ENCODE results near the gene C2CD4A.
A peak's percentile ranks its signal among the peaks of the same experiment; 100 is the strongest.
"Not testable (repeated sequence)": the region's sequence is repeated elsewhere in the genome, so short reads cannot be mapped to it uniquely, and the experiment has no call there.

The C2CD4A gene, protein sequence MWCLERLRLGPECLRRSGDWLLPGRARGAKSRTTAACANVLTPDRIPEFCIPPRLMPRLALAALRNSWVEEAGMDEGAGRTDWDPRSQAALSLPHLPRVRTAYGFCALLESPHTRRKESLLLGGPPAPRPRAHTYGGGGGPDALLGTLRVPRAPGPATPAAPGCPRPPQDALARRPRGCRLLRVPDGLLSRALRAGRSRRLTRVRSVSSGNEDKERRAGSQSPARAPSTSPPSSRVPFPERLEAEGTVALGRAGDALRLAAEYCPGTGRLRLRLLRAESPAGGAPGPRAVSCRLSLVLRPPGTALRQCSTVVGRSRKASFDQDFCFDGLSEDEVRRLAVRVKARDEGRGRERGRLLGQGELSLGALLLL

DNA sequence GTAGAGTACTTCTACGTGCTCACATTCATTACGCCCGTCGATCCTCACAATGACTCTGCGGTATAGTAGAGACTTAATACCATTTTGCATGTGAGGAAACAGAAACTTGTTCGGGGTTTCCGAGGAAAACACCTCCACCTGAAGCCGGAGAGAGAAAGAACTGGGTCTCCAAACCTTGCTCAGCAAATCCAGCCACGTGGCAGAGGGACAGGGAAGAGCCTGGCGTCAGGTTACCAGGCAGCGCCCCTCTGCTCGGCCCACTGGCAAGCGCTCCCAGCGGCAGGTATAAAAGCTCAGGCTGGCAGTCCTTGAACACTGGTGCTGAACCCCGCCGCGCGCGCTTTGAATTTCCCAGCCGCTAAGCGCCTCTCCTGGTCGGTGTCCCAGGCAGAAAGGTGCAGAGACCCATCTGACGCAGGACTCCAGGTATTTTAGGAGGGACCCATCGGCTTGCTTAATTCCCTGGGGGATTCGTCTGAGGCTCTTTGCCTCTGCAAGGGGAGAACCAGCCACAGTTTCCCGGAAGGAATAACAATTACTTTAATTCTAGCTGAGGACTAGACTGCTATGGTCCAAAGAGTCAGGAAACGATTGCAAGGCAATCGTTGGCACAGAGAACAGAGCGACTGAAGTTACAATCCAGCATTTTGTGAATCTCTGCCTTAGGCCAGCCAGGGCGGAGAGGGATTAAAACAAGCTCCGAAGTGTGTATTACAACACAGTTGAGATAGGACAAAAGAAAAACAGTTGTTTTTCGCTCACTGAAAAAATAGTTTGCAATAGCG, at the start of gene C2CD4A:
Gene C2CD4A (plus strand): TSS at position 315 of the 785 bp plus-strand sequence. CDS start 637 bp downstream, outside the sequence.
- peak; percentile 17 to 33 for DNase-seq (ENCODE audit: low spot score in 2 of 2)
- ATAC-seq (replicated peaks; ENCODE audit: extremely low read depth, poor library complexity, severe bottlenecking) = peak; percentile 72
- H3K4me3 Mint-ChIP-seq = peak within 1 kb of the TSS; percentile 82
- H3K4me1 Mint-ChIP-seq = peaks cover 19% of the 10 kb centered on the region
- no peaks in the 10 kb centered on the region for H3K36me3 Mint-ChIP-seq (ENCODE audit: insufficient read depth)
- no peak within 1 kb of the TSS for H3K27ac Mint-ChIP-seq (ENCODE audit: low read depth)
- peaks cover 20% of the 10 kb centered on the region for H3K27me3 Mint-ChIP-seq
- no peaks in the 10 kb centered on the region for H3K9me3 Mint-ChIP-seq

DNA sequence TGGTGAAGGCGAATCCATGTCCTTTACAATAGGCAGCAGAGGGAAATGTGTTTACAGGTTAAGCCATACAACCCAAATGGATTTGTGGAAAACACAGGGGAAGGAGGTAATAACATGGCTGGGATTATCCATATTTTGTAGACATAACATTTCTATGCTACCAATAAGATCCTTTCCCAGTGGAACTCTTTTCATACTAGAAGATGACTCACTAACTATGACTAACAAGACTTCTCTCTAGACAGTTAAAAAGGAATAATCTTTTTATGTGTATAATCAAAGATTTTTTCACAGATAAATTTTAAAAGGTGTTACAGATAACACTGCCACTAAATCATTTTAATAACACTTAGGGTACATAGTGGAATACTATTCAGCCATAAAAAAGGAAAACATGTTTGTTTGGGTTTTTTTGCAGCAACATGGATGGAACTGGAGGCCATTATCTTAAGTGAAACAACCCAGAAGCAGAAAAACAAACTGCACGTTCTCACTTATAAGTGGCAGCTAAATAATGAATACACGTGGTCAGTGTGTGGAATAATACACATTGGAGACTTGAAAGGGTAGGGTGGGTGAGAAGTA, 46.1 kb upstream of the C2CD4A start:
- peaks cover 6% of the 10 kb centered on the region for H3K4me1 Mint-ChIP-seq
- ATAC-seq (replicated peaks; ENCODE audit: extremely low read depth, poor library complexity, severe bottlenecking) (no peak), DNase-seq (ENCODE audit: low spot score in 2 of 2) (no peak)
- peaks cover 5% of the 10 kb centered on the region for H3K9me3 Mint-ChIP-seq
- H3K27me3 Mint-ChIP-seq = no peaks in the 10 kb centered on the region
- no peak overlapping the region for H3K4me3 Mint-ChIP-seq
- H3K27ac Mint-ChIP-seq (ENCODE audit: low read depth) = no peak overlapping the region
- peaks cover 17% of the 10 kb centered on the region for H3K36me3 Mint-ChIP-seq (ENCODE audit: insufficient read depth)

DNA sequence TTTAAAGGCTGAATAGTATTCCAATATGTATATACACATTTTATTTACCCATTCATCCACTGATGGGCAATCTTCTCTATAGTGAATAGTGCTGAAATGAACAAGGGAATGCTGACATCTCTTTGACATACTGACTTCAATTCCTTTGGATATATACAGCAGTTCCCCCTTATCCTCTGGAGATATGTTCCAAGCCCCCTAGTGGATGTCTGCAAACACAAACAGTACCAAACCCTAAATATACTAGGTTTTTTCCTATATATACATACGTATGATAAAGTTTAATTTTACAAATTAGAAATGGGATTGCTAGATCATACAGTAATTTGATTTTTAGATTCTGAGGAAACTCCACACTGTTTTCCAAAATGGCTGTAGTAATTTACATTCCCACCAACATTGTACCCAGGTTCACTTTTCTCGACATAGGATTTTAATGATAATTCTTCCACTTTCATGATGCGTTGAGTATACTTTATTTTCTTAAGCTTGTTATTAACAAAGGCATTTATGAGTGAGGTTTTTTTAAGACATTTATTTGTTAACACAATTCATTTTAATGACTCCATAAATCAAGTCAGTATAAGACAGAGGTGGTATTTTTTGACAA, 44.7 kb upstream of the C2CD4A start:
- H3K4me1 Mint-ChIP-seq = peaks cover 6% of the 10 kb centered on the region
- H3K4me3 Mint-ChIP-seq = no peak overlapping the region
- H3K27ac Mint-ChIP-seq (ENCODE audit: low read depth) = no peak overlapping the region
- no peaks in the 10 kb centered on the region for H3K27me3 Mint-ChIP-seq
- no peak for ATAC-seq (replicated peaks; ENCODE audit: extremely low read depth, poor library complexity, severe bottlenecking)
- H3K9me3 Mint-ChIP-seq = no peaks in the 10 kb centered on the region
- DNase-seq (ENCODE audit: low spot score in 2 of 2) = no peak
- H3K36me3 Mint-ChIP-seq (ENCODE audit: insufficient read depth) = peaks cover 21% of the 10 kb centered on the region

DNA sequence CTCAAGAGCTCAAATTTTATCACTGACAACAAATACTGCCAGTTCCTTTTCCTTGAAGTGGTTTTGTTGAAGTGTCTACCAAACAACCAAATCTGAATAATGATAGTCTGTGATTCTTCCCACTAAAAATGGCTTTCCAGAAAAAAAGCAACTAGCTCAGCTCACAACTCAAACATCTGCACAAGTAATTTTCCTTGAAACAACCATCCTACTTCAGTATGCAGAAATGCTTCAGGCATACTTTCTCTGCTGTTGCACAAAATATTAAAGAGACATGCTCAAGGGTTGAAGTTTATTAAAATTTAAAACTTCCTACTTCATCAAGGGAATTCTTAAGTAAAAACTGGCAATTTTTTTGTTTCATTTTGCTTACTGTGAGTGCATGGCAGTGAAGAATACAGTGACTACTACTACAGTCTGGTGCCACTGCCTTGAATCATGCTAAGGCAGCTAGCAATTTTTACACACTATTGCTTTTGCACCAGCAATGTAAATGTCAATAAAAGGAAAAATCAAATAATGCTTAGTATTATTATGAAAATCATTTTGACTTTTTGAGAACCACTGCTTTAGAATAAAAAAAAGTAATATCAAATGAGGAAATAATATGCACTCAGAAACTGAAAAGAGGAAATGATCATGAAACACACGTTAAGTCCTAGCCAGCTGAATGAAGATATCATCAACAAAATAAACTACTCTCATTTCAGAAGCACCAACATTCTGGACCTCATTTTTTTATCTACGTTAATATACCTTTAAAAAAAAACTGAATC, 40.1 kb upstream of the C2CD4A start:
- Mint-ChIP-seq H3K4me1 (peaks cover 12% of the 10 kb centered on the region), H3K27me3 (no peaks in the 10 kb centered on the region), H3K27ac (ENCODE audit: low read depth) (no peak overlapping the region), H3K9me3 (no peaks in the 10 kb centered on the region), H3K4me3 (no peak overlapping the region), H3K36me3 (ENCODE audit: insufficient read depth) (peaks cover 20% of the 10 kb centered on the region)
- ATAC-seq (replicated peaks; ENCODE audit: extremely low read depth, poor library complexity, severe bottlenecking) (no peak), DNase-seq (ENCODE audit: low spot score in 2 of 2) (no peak)

DNA sequence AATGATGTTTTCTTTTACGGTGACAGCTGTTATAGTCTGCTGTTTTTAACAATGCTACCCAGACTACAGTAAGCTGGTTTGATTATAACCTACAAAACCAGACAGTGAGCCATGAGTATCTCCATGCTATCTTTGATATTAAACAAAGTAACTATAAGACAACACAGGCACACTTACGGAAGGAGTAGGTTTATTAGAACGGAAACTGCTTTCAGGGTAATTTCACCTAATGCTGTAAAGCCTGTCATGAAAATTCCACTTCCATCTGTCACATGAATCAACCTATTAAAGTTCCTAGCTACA, 39.6 kb upstream of the C2CD4A start:
- no peak overlapping the region for H3K4me3 Mint-ChIP-seq
- H3K4me1 Mint-ChIP-seq = peaks cover 12% of the 10 kb centered on the region
- H3K36me3 Mint-ChIP-seq (ENCODE audit: insufficient read depth) = peaks cover 20% of the 10 kb centered on the region
- ATAC-seq (replicated peaks; ENCODE audit: extremely low read depth, poor library complexity, severe bottlenecking) (no peak), DNase-seq (ENCODE audit: low spot score in 2 of 2) (no peak)
- H3K27me3 Mint-ChIP-seq = no peaks in the 10 kb centered on the region
- no peaks in the 10 kb centered on the region for H3K9me3 Mint-ChIP-seq
- H3K27ac Mint-ChIP-seq (ENCODE audit: low read depth) = no peak overlapping the region

DNA sequence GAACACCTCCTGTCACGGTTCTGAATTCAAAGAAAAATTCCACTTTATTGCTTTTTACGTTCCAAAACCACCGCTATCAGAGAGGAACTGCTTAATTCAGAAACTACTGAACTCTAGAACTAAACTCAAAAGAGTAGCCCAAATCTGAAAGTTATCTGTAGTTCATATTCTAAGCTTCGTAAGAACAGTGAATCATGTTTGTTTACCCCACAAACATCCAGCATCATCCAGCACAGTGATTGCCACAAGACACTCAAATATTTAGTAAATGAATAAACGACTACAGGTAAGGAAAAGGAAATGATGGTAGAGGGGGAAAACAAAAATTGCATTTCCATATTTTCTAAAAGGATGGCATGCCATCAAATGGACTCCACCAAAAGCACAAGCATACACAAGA, 38.9 kb upstream of the C2CD4A start:
- no peaks in the 10 kb centered on the region for H3K27me3 Mint-ChIP-seq
- H3K27ac Mint-ChIP-seq (ENCODE audit: low read depth) = no peak overlapping the region
- H3K4me1 Mint-ChIP-seq = peaks cover 12% of the 10 kb centered on the region
- no peaks in the 10 kb centered on the region for H3K9me3 Mint-ChIP-seq
- no peak overlapping the region for H3K4me3 Mint-ChIP-seq
- DNase-seq (ENCODE audit: low spot score in 2 of 2) (no peak), ATAC-seq (replicated peaks; ENCODE audit: extremely low read depth, poor library complexity, severe bottlenecking) (no peak)
- H3K36me3 Mint-ChIP-seq (ENCODE audit: insufficient read depth) = peaks cover 22% of the 10 kb centered on the region

DNA sequence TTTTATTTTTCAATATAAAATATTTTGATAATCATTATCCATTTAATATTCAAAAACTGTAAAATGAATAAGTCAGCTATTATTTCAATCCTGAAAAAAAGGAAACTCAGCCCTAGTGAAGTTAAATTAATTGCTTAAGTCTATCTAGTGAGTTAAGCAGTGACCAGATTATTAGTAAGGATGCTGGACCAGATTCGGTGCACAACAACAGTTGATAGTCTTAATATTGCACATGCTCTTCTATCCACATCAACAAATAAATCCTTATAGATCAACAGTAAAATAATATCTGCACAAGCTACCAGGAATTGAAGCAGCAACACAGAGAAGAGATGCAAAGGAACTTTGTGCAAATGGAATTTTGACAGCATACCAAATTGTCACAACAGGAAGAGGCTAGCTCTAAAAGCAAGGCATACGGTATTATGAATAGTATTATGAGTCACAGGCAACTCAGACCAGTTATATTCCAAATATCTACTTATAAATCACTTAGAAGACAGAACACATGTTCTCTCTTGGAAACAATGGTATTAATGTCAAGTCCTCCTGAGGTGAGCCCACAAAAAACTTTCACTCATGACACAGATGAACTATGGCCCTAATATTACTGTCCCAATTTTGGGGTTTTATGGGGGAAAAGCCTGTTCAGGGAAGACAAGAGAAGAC, 31.4 kb upstream of the C2CD4A start:
- Mint-ChIP-seq H3K27me3 (no peaks in the 10 kb centered on the region), H3K27ac (ENCODE audit: low read depth) (no peak overlapping the region), H3K4me1 (peaks cover 32% of the 10 kb centered on the region), H3K36me3 (ENCODE audit: insufficient read depth) (peaks cover 24% of the 10 kb centered on the region), H3K4me3 (no peak overlapping the region), H3K9me3 (peaks cover 4% of the 10 kb centered on the region)
- DNase-seq (ENCODE audit: low spot score in 2 of 2) = no peak
- no peak for ATAC-seq (replicated peaks; ENCODE audit: extremely low read depth, poor library complexity, severe bottlenecking)

DNA sequence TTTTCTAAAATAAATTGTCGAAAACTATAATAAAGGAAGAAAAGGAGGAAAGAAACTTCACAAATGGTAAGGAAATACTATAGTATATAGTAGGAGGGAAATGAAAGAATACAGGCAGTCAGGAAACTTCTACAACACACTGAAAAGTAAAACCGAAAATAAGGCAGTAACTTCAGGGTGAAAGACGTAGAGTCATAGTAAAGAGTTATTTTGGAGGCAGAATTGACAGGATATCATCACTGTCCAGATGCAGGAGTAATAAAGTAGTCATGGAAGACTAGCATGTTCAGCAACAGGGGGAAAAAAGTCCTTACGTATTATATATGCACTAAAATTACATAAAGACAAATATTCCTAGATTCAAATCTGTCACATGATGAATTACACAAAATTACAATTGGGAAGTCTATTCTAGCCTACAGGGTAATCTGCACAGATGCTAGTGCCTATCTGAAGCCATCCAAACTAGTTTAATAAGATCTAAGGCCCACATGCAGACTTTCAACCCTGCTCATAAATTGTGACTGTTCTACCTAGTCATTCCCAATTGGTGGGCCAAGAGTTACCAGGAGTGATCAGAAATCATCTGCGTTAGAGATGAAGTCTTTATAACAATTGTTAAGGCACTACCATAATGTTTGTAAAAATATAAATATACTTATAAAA, 20.6 kb upstream of the C2CD4A start:
- ATAC-seq (replicated peaks; ENCODE audit: extremely low read depth, poor library complexity, severe bottlenecking) = no peak

DNA sequence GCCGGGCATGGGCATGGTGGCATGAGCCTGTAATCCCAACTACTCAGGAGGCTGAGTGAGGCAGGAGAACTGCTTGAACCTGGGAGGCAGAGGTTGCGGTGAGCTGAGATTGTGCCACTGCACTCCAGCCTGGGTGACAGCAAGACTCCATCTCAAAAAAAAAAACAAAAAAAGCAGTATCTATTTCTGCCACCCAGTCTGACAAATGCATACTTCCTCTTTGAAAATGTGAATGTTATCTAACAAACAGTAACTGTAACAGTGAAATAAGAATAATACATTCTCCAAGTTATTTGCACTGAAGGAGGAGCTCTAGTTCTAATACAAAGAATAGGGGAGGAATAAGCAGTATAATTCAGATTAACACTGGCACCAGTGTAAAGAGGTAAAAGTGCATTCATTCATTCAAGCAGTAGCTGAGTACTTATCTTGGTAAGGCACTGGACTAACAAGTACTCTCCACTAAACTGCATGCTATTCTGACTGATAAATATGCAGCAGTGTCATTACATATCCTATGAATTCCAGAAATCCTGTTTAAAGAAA, 19.4 kb upstream of the C2CD4A start:
- H3K4me3 Mint-ChIP-seq = no peak overlapping the region
- no peak for ATAC-seq (replicated peaks; ENCODE audit: extremely low read depth, poor library complexity, severe bottlenecking)
- no peak for DNase-seq (ENCODE audit: low spot score in 2 of 2)
- H3K27me3 Mint-ChIP-seq = no peaks in the 10 kb centered on the region
- peaks cover 35% of the 10 kb centered on the region for H3K4me1 Mint-ChIP-seq
- H3K27ac Mint-ChIP-seq (ENCODE audit: low read depth) = no peak overlapping the region
- no peaks in the 10 kb centered on the region for H3K9me3 Mint-ChIP-seq
- peaks cover 2% of the 10 kb centered on the region for H3K36me3 Mint-ChIP-seq (ENCODE audit: insufficient read depth)

More for the DNA sequence above, 20.6 kb upstream of the C2CD4A start:
- no peak for DNase-seq (ENCODE audit: low spot score in 2 of 2)
- H3K36me3 Mint-ChIP-seq (ENCODE audit: insufficient read depth) = peaks cover 2% of the 10 kb centered on the region
- no peaks in the 10 kb centered on the region for H3K27me3 Mint-ChIP-seq
- H3K9me3 Mint-ChIP-seq = no peaks in the 10 kb centered on the region
- peak overlapping the region; percentile 26 for H3K27ac Mint-ChIP-seq (ENCODE audit: low read depth)
- peaks cover 28% of the 10 kb centered on the region for H3K4me1 Mint-ChIP-seq
- H3K4me3 Mint-ChIP-seq = no peak overlapping the region

DNA sequence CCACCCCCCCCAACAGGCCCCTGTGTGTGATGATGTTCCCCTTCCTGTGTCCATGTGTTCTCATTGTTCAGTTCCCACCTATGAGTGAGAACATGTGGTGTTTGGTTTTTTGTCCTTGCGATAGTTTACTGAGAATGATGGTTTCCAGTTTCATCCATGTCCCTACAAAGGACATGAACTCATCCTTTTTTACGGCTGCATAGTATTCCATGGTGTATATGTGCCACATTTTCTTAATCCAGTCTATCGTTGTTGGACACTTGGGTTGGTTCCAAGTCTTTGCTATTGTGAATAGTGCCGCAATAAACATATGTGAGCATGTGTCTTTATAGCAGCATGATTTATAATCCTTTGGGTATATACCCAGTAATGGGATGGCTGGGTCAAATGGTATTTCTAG, 18.5 kb upstream of the C2CD4A start:
- ATAC-seq (replicated peaks; ENCODE audit: extremely low read depth, poor library complexity, severe bottlenecking); H3K4me3 Mint-ChIP-seq; DNase-seq (ENCODE audit: low spot score in 2 of 2); H3K36me3 Mint-ChIP-seq (ENCODE audit: insufficient read depth); H3K9me3 Mint-ChIP-seq; H3K27me3 Mint-ChIP-seq; H3K27ac Mint-ChIP-seq (ENCODE audit: low read depth): not testable (repeated sequence)
- H3K4me1 Mint-ChIP-seq = peaks cover 39% of the 10 kb centered on the region

DNA sequence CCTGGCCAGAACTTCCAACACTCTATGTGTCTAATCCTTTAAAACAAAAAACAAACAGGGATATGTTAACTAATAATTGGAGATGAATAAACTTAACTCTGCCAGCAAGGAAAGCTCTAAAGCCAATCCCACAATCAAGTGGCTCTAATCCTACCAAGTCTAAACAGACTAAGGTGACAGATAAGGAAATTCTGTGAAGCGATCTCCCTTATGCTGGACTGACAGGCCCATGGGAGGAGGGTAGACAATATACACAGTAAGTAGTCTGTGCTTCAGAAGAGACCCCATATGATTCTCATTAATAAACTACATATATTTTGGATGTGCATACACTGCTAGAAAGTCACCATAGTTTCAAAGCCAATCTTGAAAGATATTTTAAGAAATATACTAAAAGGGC, 16.7 kb upstream of the C2CD4A start:
- no peak for DNase-seq (ENCODE audit: low spot score in 2 of 2)
- H3K9me3 Mint-ChIP-seq = no peaks in the 10 kb centered on the region
- H3K4me3 Mint-ChIP-seq = no peak overlapping the region
- peaks cover 51% of the 10 kb centered on the region for H3K4me1 Mint-ChIP-seq
- no peaks in the 10 kb centered on the region for H3K27me3 Mint-ChIP-seq
- H3K27ac Mint-ChIP-seq (ENCODE audit: low read depth) = no peak overlapping the region
- ATAC-seq (replicated peaks; ENCODE audit: extremely low read depth, poor library complexity, severe bottlenecking) = no peak
- no peaks in the 10 kb centered on the region for H3K36me3 Mint-ChIP-seq (ENCODE audit: insufficient read depth)

Data from central memory CD8-positive, alpha-beta T cell (primary cell).